Endothelial cell of umbilical vein (primary cell): Measurements from ENCODE around the gene TRAPPC10. TPM values are rescaled to one million over a fixed set of nuclear protein-coding genes. Genes with fewer than 3 reads are reported as not detected.

Source experiments
- BruUV-seq: library from RNA; stranded (reverse); fragments of 400-500 nt; replicated peaks from 2 replicates; lab custom pipeline; 2021; lab: Mats Ljungman, UMichigan
- CTCF ChIA-PET: fragments of 300-600, 350-600 bp; sonication (Branson Sonifier 250); formaldehyde crosslinking; loops from one replicate; lab custom pipeline; 2021; ENCODE audit warnings: antibody characterized with exemption, inconsistent platforms; lab: Charles Lee
- POLR2A ChIA-PET: fragments of 300-600, 350-600 bp; sonication (Branson Sonifier 250); formaldehyde crosslinking; loops from one replicate; lab custom pipeline; 2021; ENCODE audit warnings: antibody characterized with exemption, inconsistent platforms; lab: Charles Lee
- DNase-seq: peaks from one replicate; pipeline ENCODE4 v3.0.0-alpha.2; 2011; ENCODE audit warnings: low read depth, low spot score
- FAIRE-seq: peaks from 2 replicates; lab custom pipeline; 2011; peaks lifted over from hg19 to GRCh38; lab: Jason Lieb, UNC
- H2AFZ ChIP-seq: 2 replicates; pipeline ENCODE4 v1.6.0; 2012; ENCODE audit warnings: low read depth, low read length, control low read depth, inconsistent platforms
- H3K27ac ChIP-seq: 2 replicates; pipeline ENCODE4 v1.5.1; 2011; ENCODE audit warnings: low read depth, mild to moderate bottlenecking, control low read depth, low read length, moderate library complexity; ENCODE audit not compliant: insufficient read depth
- H3K27me3 ChIP-seq, 2 experiments: 2 replicates each; pipeline versions ENCODE4 v1.6.0 to v1.6.1; 2011; ENCODE audit warnings: low read length in 2 of 2, mixed read lengths in 1 of 2; ENCODE audit not compliant: control insufficient read depth in 2 of 2, insufficient read depth in 2 of 2
- H3K36me3 ChIP-seq, 2 experiments: 2 replicates in 1 of 2; 3 replicates in 1 of 2; pipeline ENCODE4 v1.5.1; 2011; ENCODE audit warnings: low read length in 2 of 2, mild to moderate bottlenecking in 1 of 2, moderate library complexity in 1 of 2; ENCODE audit not compliant: control insufficient read depth in 2 of 2, insufficient read depth in 2 of 2; ENCODE audit errors: extremely low read depth in 1 of 2
- H3K4me1 ChIP-seq: 3 replicates; pipeline ENCODE4 v1.5.1; 2011; ENCODE audit warnings: mild to moderate bottlenecking, low read length; ENCODE audit not compliant: control insufficient read depth, insufficient read depth; ENCODE audit errors: extremely low read depth
- H3K4me2 ChIP-seq: 2 replicates; pipeline ENCODE4 v1.6.1; 2011; ENCODE audit warnings: low read length, control low read depth, mixed read lengths; ENCODE audit not compliant: insufficient read depth
- H3K4me3 ChIP-seq, 3 experiments: fragments of 200-600 bp in 1 of 3; sonication (generic), shearing (Covaris generic) in 1 of 3; replicated peaks in 1 of 3; 2 replicates each; pipeline ENCODE4 v1.5.1; 2011 to 2016; ENCODE audit warnings: control low read depth in 3 of 3, low read length in 3 of 3, mild to moderate bottlenecking in 2 of 3, inconsistent platforms in 1 of 3, low read depth in 1 of 3, moderate library complexity in 1 of 3; ENCODE audit not compliant: insufficient read depth in 1 of 3
- H3K79me2 ChIP-seq: 2 replicates; pipeline ENCODE4 v1.6.0; 2012; ENCODE audit warnings: low read length, inconsistent platforms; ENCODE audit not compliant: control insufficient read depth, insufficient read depth
- H3K9ac ChIP-seq: replicated peaks from 2 replicates; pipeline ENCODE3; 2011; ENCODE audit warnings: low read length, control low read depth; ENCODE audit not compliant: insufficient read depth; ENCODE audit errors: extremely low read depth
- H3K9me1 ChIP-seq: replicated peaks from 3 replicates; pipeline ENCODE4 v1.6.0; 2011; ENCODE audit warnings: mild to moderate bottlenecking, low read length; ENCODE audit not compliant: control insufficient read depth, insufficient read depth; ENCODE audit errors: extremely low read depth
- H3K9me3 ChIP-seq: replicated peaks from 2 replicates; pipeline ENCODE4 v1.5.1; 2012; ENCODE audit warnings: low read length, inconsistent platforms; ENCODE audit not compliant: control insufficient read depth, insufficient read depth
- H4K20me1 ChIP-seq: replicated peaks from 2 replicates; pipeline ENCODE3; 2011; ENCODE audit warnings: mild to moderate bottlenecking, low read length; ENCODE audit not compliant: control insufficient read depth, insufficient read depth; ENCODE audit errors: extremely low read depth
- CTCF ChIP-seq, 2 donors: IDR thresholded peaks; 1 replicate in 1 of 2; 2 replicates in 1 of 2; pipeline ENCODE4 v1.5.1; 2011; ENCODE audit warnings: low read length in 2 of 2, mild to moderate bottlenecking in 2 of 2, moderate library complexity in 2 of 2, control low read depth in 1 of 2, inconsistent platforms in 1 of 2, low read depth in 1 of 2; ENCODE audit not compliant: insufficient read depth in 1 of 2; ENCODE audit errors: extremely low read depth in 1 of 2
- EZH2 ChIP-seq: IDR thresholded peaks from 2 replicates; pipeline ENCODE4 v1.6.1; 2012; ENCODE audit warnings: borderline replicate concordance, low read depth, mild to moderate bottlenecking, moderate library complexity, low read length, inconsistent platforms; ENCODE audit not compliant: severe bottlenecking
- FOS ChIP-seq: IDR thresholded peaks from 2 replicates; pipeline ENCODE4 v1.6.1; 2011; ENCODE audit warnings: mild to moderate bottlenecking, low read length, moderate library complexity, borderline replicate concordance; ENCODE audit not compliant: insufficient read depth
- GATA2 ChIP-seq: IDR thresholded peaks from 2 replicates; pipeline ENCODE4 v1.7.0; 2011; ENCODE audit warnings: low read depth, mild to moderate bottlenecking, moderate library complexity, mixed read lengths, low read length; ENCODE audit not compliant: insufficient read length, insufficient read depth
- JUN ChIP-seq: IDR thresholded peaks from 2 replicates; pipeline ENCODE4 v1.6.1; 2011; ENCODE audit warnings: borderline replicate concordance, low read depth; ENCODE audit not compliant: insufficient read length, insufficient read depth
- MAX ChIP-seq: IDR thresholded peaks from 2 replicates; pipeline ENCODE4 v1.6.1; 2011; ENCODE audit not compliant: insufficient read depth, insufficient read length
- MYC ChIP-seq: IDR thresholded peaks from one replicate; pipeline ENCODE4 v1.6.1; 2011; ENCODE audit warnings: mild to moderate bottlenecking, low read depth, low read length
- POLR2A ChIP-seq: IDR thresholded peaks from 2 replicates; pipeline ENCODE4 v1.6.1; 2012; ENCODE audit warnings: low read depth, mild to moderate bottlenecking, control low read depth, low read length
- POLR2AphosphoS5 ChIP-seq: IDR thresholded peaks from 2 replicates; pipeline ENCODE4 v1.6.1; 2012; ENCODE audit warnings: low read depth, mild to moderate bottlenecking, control low read depth, low read length, moderate library complexity; ENCODE audit not compliant: insufficient read depth
- dilution Hi-C: fragments of 300-500 bp; cut with MboI; formaldehyde crosslinking; loops from one replicate; pipeline ENCODE4 v1.15.0; 2019; ENCODE audit warnings: low sequenced_read_pairs; ENCODE audit not compliant: extremely low pct_ligation_motif_present
- intact Hi-C: fragments of 100-400 bp; cut with micrococcal nuclease; formaldehyde crosslinking; loops from one replicate; pipeline ENCODE4 v1.10.0; 2022
- polyA plus RNA-seq, 4 experiments: library from polyadenylated mRNA; depleted of rRNA in 3 of 4; stranded (reverse) in 3 of 4; unstranded in 1 of 4; fragments of >200 nt; gene quantifications; 2 replicates each; pipeline versions ENCODE4 v1.2.1 to v1.2.3, GENCODE V29; 2011 to 2012; ENCODE audit warnings: missing spikeins in 1 of 4
- total RNA-seq: library from RNA; stranded (reverse); gene quantifications from 2 replicates; pipeline ENCODE4 v1.2.3, GENCODE V29; 2021

The TRAPPC10 gene
- total and polyA plus RNA-seq, 2 donors (not counting 3 experiments of a cell fraction or from before 2014, with no cell fraction given) = 21.5 to 33.6 TPM

GRCh38 chr21:44017601-44018000 lies 5.5 kb downstream of the TRAPPC10 start:
- Histone ChIP-seq H3K4me1 (peaks cover 11% of the 10 kb centered on the region), H3K4me2 (no peak overlapping the region), H3K9me3 (no peaks in the 10 kb centered on the region), H4K20me1 (peaks cover 7% of the 10 kb centered on the region), H3K27ac (no peak overlapping the region), H3K27me3 (no peaks in the 10 kb centered on the region), H3K9me1 (no peaks in the 10 kb centered on the region), H3K4me3 (no peak overlapping the region), H2AFZ (no peak overlapping the region), H3K36me3 (no peaks in the 10 kb centered on the region), H3K79me2 (peaks cover 92% of the 10 kb centered on the region), H3K9ac (no peak overlapping the region)
- FAIRE-seq (no peak), DNase-seq (no peak)
- intact Hi-C loops = no loop called here
- no TSS peak for BruUV-seq
- POLR2A ChIA-PET = no interaction called here
- CTCF ChIA-PET = no interaction called here
- dilution Hi-C loops = no loop called here
- TF ChIP-seq MYC = no peak
- no peak for TF ChIP-seq CTCF (IDR thresholded peaks at IDR 0.05; ENCODE audit: extremely low read depth in 1 of 2, insufficient read depth in 1 of 2, low read depth in 1 of 2, low read length in 2 of 2)
- no peak for TF ChIP-seq POLR2AphosphoS5
- TF ChIP-seq GATA2 = no peak
- TF ChIP-seq JUN = no peak
- no peak for TF ChIP-seq MAX
- no peak for TF ChIP-seq EZH2
- no peak for TF ChIP-seq FOS
- TF ChIP-seq POLR2A = no peak
